ENCODE results near the gene RO60.

- TF ChIP-seq, protein P1, sequence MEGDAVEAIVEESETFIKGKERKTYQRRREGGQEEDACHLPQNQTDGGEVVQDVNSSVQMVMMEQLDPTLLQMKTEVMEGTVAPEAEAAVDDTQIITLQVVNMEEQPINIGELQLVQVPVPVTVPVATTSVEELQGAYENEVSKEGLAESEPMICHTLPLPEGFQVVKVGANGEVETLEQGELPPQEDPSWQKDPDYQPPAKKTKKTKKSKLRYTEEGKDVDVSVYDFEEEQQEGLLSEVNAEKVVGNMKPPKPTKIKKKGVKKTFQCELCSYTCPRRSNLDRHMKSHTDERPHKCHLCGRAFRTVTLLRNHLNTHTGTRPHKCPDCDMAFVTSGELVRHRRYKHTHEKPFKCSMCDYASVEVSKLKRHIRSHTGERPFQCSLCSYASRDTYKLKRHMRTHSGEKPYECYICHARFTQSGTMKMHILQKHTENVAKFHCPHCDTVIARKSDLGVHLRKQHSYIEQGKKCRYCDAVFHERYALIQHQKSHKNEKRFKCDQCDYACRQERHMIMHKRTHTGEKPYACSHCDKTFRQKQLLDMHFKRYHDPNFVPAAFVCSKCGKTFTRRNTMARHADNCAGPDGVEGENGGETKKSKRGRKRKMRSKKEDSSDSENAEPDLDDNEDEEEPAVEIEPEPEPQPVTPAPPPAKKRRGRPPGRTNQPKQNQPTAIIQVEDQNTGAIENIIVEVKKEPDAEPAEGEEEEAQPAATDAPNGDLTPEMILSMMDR (IDR thresholded peaks at IDR 0.05) = no peak
- TF ChIP-seq POLR2A (IDR thresholded peaks at IDR 0.05) = no peak
These were observed 5.2 kb upstream of the RO60 start for GRCh38 chr1:193054169-193054675.
